DND-41 (cell line): ENCODE data around the gene SLC2A1.

Experiments used
- ATAC-seq: fragments of 200-7000 bp; cut with Tn5 transposase; 3 replicates; pipeline ENCODE4 v1.9.1; 2021; ENCODE audit warnings: low read depth; ENCODE audit not compliant: insufficient read depth
- DNase-seq: peaks from one replicate; pipeline ENCODE4 v3.0.0-alpha.2; 2020
- H2AFZ ChIP-seq: 2 replicates; pipeline ENCODE4 v1.6.0; 2012; ENCODE audit warnings: low read depth, low read length
- H3K27ac ChIP-seq: 2 replicates; pipeline ENCODE4 v1.5.1; 2012; ENCODE audit warnings: low read length, inconsistent platforms
- H3K27me3 ChIP-seq: fragments of 200-600 bp; sonication (generic); 2 replicates; pipeline ENCODE4 v1.6.0; 2012; ENCODE audit warnings: low read length, mild to moderate bottlenecking, inconsistent platforms; ENCODE audit not compliant: insufficient read depth, poor library complexity
- H3K36me3 ChIP-seq: 2 replicates; pipeline ENCODE4 v1.5.1; 2012; ENCODE audit warnings: low read length, inconsistent platforms; ENCODE audit not compliant: insufficient read depth
- H3K4me1 ChIP-seq: 2 replicates; pipeline ENCODE4 v1.5.1; 2012; ENCODE audit warnings: mild to moderate bottlenecking, low read length; ENCODE audit not compliant: insufficient read depth
- H3K4me2 ChIP-seq: 2 replicates; pipeline ENCODE4 v1.6.0; 2012; ENCODE audit warnings: mild to moderate bottlenecking, moderate library complexity, low read length, inconsistent platforms; ENCODE audit not compliant: insufficient read depth
- H3K4me3 ChIP-seq, 2 experiments: fragments of 200-600 bp in 1 of 2; shearing (Covaris generic) in 1 of 2; 2 replicates each; pipeline ENCODE4 v1.5.1; 2012 to 2016; ENCODE audit warnings: inconsistent platforms in 2 of 2, low read length in 2 of 2, mild to moderate bottlenecking in 2 of 2, low read depth in 1 of 2, moderate library complexity in 1 of 2
- H3K79me2 ChIP-seq: 2 replicates; pipeline ENCODE4 v1.6.0; 2012; ENCODE audit warnings: low read length, inconsistent platforms; ENCODE audit not compliant: insufficient read depth
- H3K9ac ChIP-seq: 2 replicates; pipeline ENCODE4 v1.6.0; 2012; ENCODE audit warnings: low read depth, mild to moderate bottlenecking, inconsistent platforms, low read length, moderate library complexity
- H3K9me3 ChIP-seq: 2 replicates; pipeline ENCODE4 v1.5.1; 2012; ENCODE audit warnings: low read length, moderate library complexity, mild to moderate bottlenecking, inconsistent platforms; ENCODE audit not compliant: insufficient read depth, severe bottlenecking
- H4K20me1 ChIP-seq: 2 replicates; pipeline ENCODE4 v1.6.0; 2012; ENCODE audit warnings: low read length; ENCODE audit not compliant: insufficient read depth
- EZH2 ChIP-seq: IDR thresholded peaks from 3 replicates; pipeline ENCODE4 v1.6.1; 2012; ENCODE audit warnings: borderline replicate concordance, low read depth, mild to moderate bottlenecking, moderate library complexity, low read length, inconsistent platforms; ENCODE audit not compliant: severe bottlenecking
- TF ChIP-seq, protein P1 (sequence below): IDR thresholded peaks from 2 replicates; pipeline ENCODE4 v1.5.1; 2012; ENCODE audit warnings: borderline replicate concordance, low read length, moderate library complexity, mild to moderate bottlenecking; ENCODE audit not compliant: poor library complexity, severe bottlenecking; ENCODE audit errors: extremely low read depth

Gene SLC2A1

DNA sequence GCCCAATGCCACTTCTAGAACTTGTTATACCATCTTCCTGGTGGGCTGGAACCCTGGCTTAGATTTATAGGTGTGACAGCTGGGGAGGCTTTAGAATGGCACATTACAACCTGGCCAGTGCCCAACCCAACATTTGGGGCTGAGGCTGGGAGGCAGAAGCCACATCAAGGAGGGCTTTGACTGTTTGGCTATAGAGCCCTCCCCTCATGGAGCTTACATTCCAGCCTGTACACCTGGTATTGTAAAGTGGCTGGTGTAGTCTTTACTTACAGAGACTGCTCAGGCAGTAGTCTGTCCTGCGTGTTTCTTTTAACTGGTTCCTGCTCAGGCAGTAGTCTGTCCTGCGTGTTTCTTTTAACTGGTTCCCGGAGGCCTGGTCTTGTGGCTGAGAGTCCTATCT lies 10.0 kb upstream of the SLC2A1 start:
- Histone ChIP-seq H3K36me3 (no peaks in the 10 kb centered on the region), H3K4me2 (no peak overlapping the region), H2AFZ (no peak overlapping the region), H3K27ac (no peak overlapping the region), H3K4me1 (no peaks in the 10 kb centered on the region), H3K9me3 (no peaks in the 10 kb centered on the region), H4K20me1 (no peaks in the 10 kb centered on the region), H3K27me3 (peaks cover 7% of the 10 kb centered on the region), H3K79me2 (no peaks in the 10 kb centered on the region), H3K9ac (no peak overlapping the region), H3K4me3 (no peak overlapping the region)
- DNase-seq (no peak), ATAC-seq (no peak)
- no peak for TF ChIP-seq EZH2
- TF ChIP-seq, protein P1, sequence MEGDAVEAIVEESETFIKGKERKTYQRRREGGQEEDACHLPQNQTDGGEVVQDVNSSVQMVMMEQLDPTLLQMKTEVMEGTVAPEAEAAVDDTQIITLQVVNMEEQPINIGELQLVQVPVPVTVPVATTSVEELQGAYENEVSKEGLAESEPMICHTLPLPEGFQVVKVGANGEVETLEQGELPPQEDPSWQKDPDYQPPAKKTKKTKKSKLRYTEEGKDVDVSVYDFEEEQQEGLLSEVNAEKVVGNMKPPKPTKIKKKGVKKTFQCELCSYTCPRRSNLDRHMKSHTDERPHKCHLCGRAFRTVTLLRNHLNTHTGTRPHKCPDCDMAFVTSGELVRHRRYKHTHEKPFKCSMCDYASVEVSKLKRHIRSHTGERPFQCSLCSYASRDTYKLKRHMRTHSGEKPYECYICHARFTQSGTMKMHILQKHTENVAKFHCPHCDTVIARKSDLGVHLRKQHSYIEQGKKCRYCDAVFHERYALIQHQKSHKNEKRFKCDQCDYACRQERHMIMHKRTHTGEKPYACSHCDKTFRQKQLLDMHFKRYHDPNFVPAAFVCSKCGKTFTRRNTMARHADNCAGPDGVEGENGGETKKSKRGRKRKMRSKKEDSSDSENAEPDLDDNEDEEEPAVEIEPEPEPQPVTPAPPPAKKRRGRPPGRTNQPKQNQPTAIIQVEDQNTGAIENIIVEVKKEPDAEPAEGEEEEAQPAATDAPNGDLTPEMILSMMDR: no peak

DNA sequence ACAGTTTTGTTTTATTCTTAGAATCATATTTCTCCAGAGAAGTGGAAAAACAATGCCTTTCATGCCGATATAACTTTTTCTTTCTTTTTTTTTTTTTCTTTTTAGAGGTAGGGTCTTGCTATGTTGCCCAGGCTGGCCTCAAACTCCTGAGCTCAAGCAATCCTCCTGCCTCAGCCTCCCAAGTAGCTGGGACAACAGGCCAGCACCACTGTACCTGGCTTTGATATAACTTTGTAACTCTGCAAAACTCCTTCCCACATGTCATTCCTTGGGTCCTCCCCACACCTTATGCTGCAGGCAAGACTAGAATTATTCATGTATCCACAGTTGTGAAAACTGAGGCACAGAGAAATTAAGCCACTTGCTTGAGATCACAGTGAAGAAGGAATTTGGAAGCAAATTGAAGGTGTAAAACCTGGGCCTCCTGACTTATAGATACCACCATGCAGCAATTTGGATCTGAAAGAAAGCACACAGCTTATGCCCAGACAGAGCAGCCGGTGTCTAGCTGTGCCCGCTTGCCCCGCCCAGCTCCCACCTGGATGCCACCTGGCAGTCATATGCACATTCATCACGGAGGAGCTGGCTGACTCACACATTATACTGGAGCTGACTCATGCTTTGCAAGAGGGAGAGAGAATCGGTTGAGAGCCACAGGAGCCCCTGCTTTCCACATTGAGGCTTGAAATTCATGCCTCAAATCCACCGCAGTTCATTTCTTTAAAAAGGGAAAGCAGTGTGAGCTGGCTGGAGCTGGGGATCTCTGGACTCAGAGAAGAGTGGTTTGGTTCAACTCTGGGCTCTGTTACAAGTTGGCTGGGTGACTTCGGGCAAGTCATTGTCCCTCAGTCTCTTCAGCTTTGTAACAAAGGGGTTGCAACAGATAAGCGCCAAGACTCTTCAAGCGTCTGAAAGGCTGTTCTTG lies 8.3 kb upstream of the SLC2A1 start:
- H3K4me1 ChIP-seq: no peaks in the 10 kb centered on the region
- H4K20me1 ChIP-seq: no peaks in the 10 kb centered on the region
- no peak overlapping the region for H3K27ac ChIP-seq
- no peak for DNase-seq
- H3K4me2 ChIP-seq: no peak overlapping the region
- H3K4me3 ChIP-seq: no peak overlapping the region
- no peak overlapping the region for H3K9ac ChIP-seq
- no peak for ATAC-seq
- no peak overlapping the region for H2AFZ ChIP-seq
- peaks cover 16% of the 10 kb centered on the region for H3K27me3 ChIP-seq
- no peaks in the 10 kb centered on the region for H3K79me2 ChIP-seq
- TF ChIP-seq, protein P1: no peak
- TF ChIP-seq EZH2: no peak
- H3K9me3 ChIP-seq: no peaks in the 10 kb centered on the region
- no peaks in the 10 kb centered on the region for H3K36me3 ChIP-seq

DNA sequence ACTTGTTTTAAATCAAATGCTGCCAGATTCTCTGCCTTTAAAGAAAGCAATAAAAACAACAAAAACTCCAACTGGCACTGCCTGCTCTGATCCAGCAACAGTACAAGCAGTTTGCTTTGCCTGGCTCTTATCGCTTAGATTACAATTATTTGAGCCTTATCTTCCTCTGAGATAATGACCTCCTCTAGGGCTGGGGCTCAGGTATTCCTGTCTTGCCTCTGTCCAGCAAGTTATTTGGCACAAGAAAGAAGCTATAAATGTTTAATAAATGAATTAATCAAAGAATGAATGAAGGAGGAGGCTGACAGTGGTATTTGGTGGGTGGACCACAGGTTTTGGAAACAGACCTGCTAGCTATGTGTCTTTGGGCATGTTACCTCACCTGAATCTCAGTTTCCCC lies 6.7 kb upstream of the SLC2A1 start:
- Histone ChIP-seq H3K4me2 (no peak overlapping the region), H3K27ac (no peak overlapping the region), H2AFZ (no peak overlapping the region), H3K79me2 (no peaks in the 10 kb centered on the region), H3K4me1 (no peaks in the 10 kb centered on the region), H3K36me3 (no peaks in the 10 kb centered on the region), H3K9me3 (no peaks in the 10 kb centered on the region), H3K27me3 (peaks cover 32% of the 10 kb centered on the region), H3K9ac (no peak overlapping the region), H3K4me3 (no peak overlapping the region), H4K20me1 (0 out of 2 replicates have a peak, but pooled peaks cover under 1% of the 10 kb centered on the region)
- DNase-seq (no peak), ATAC-seq (no peak)
- no peak for TF ChIP-seq EZH2
- TF ChIP-seq, protein P1: no peak
